SHP77 treated with DMSO at 0.1 percent for 48 hours (cell line): ENCODE measurements around the gene ATP6V0A1.
"Not testable (repeated sequence)": the region's sequence is repeated elsewhere in the genome, so short reads cannot be mapped to it uniquely, and the experiment has no call there.

Experiments
- DNase-seq: peaks from one replicate; lab custom pipeline; 2025; lab: John Stamatoyannopoulos, UW

Gene ATP6V0A1

GRCh38 chr17:42477173-42477572, 18.5 kb downstream of the ATP6V0A1 start:
- DNase-seq = no peak

- not testable (repeated sequence) for DNase-seq
These were observed 19.1 kb downstream of the ATP6V0A1 start for GRCh38 chr17:42477824-42478223.

- DNase-seq = no peak
These were observed 25.6 kb downstream of the ATP6V0A1 start for GRCh38 chr17:42484304-42484703.

- DNase-seq = no peak
These were observed 27.0 kb downstream of the ATP6V0A1 start for GRCh38 chr17:42485680-42486079.

GRCh38 chr17:42488032-42488431, 29.4 kb downstream of the ATP6V0A1 start:
- DNase-seq = no peak

- no peak for DNase-seq
These were observed 34.6 kb downstream of the ATP6V0A1 start for GRCh38 chr17:42493319-42493718.

GRCh38 chr17:42494673-42495072, 36.0 kb downstream of the ATP6V0A1 start:
- no peak for DNase-seq

- no peak for DNase-seq
These were observed 40.1 kb downstream of the ATP6V0A1 start for GRCh38 chr17:42498828-42499227.

- DNase-seq = no peak
These were observed 43.4 kb downstream of the ATP6V0A1 start for GRCh38 chr17:42502091-42502490.

- no peak for DNase-seq
These were observed 44.2 kb downstream of the ATP6V0A1 start for GRCh38 chr17:42502926-42503325.

GRCh38 chr17:42507671-42508070, 49.0 kb downstream of the ATP6V0A1 start:
- DNase-seq = no peak

GRCh38 chr17:42508426-42509165, 49.9 kb downstream of the ATP6V0A1 start:
- no peak for DNase-seq

GRCh38 chr17:42509409-42509808, 50.7 kb downstream of the ATP6V0A1 start:
- no peak for DNase-seq

- DNase-seq = no peak
These were observed 51.2 kb downstream of the ATP6V0A1 start for GRCh38 chr17:42509841-42510240.

GRCh38 chr17:42512246-42512645, 53.6 kb downstream of the ATP6V0A1 start:
- no peak for DNase-seq

GRCh38 chr17:42512733-42513251, 54.1 kb downstream of the ATP6V0A1 start:
- DNase-seq = no peak

GRCh38 chr17:42513686-42514085, 55.0 kb downstream of the ATP6V0A1 start:
- no peak for DNase-seq

GRCh38 chr17:42514279-42514678, 55.6 kb downstream of the ATP6V0A1 start:
- no peak for DNase-seq

GRCh38 chr17:42514867-42515266, 56.2 kb downstream of the ATP6V0A1 start:
- no peak for DNase-seq

GRCh38 chr17:42517516-42517915, 58.8 kb downstream of the ATP6V0A1 start:
- peak; percentile 39 for DNase-seq

- DNase-seq = no peak
These were observed 59.5 kb downstream of the ATP6V0A1 start for GRCh38 chr17:42518046-42518754.

GRCh38 chr17:42518755-42519545, 60.3 kb downstream of the ATP6V0A1 start:
- DNase-seq = no peak
